ENCODE measurements around the gene C12orf76. TPM values are rescaled to one million over a fixed set of nuclear protein-coding genes. Genes with fewer than 3 reads are reported as not detected.

Gene C12orf76
- total and polyA plus RNA-seq, 9 of the 15 experiments (the other 6 are each of a cell fraction or from before 2014, with no cell fraction given): 6.3 to 38.6 (median 12.3) TPM

- TF ChIP-seq MNT (conservative IDR thresholded peaks at IDR 0.05) (peak; percentile 77 to 82), PCBP2 (IDR thresholded peaks at IDR 0.05; ENCODE audit: low read depth, low read length, poor library complexity, severe bottlenecking) (no peak), ZNF134 (CRISPR knock-in tag; conservative IDR thresholded peaks at IDR 0.05) (0 out of 2 replicates have a peak, but pooled peaks have one; percentile 20), HDAC3 (IDR thresholded peaks at IDR 0.05; ENCODE audit: borderline replicate concordance, partially characterized antibody) (peak; percentile 65), MITF (IDR thresholded peaks at IDR 0.05) (no peak), NCOA1 (IDR thresholded peaks at IDR 0.05; ENCODE audit: low read depth) (peak; percentile 99), RFX1 (IDR thresholded peaks at IDR 0.05) (peak; percentile 99), DPF2 (IDR thresholded peaks at IDR 0.05) (peak; percentile 71), ZNF263 (CRISPR knock-in tag; IDR thresholded peaks at IDR 0.05; ENCODE audit: borderline replicate concordance) (peak; percentile 25; the same call in 1 of the 2 replicates), ZNF740 (CRISPR knock-in tag; IDR thresholded peaks at IDR 0.05) (peak; percentile 90), ZNF740 (tag; IDR thresholded peaks at IDR 0.05) (no peak), DMBX1 (CRISPR knock-in tag; IDR thresholded peaks at IDR 0.05; ENCODE audit: borderline replicate concordance) (peak; percentile 78)
These were observed at the start of gene C12orf76 (continued) for GRCh38 chr12:110048242-110049027.

Measured in K562 (cell line).